Stimulated activated naive B cell treated with anti-CD40 and anti-IgM and Interleukin-4, amounts not matched to agents 10 μg/mL and 1 μg/mL and 100 μg/mL, for 72 hours (primary cell): Measurements from ENCODE around the gene PTPRD.
A peak's percentile ranks its signal among the peaks of the same experiment; 100 is the strongest.
"Not testable (repeated sequence)": the region's sequence is repeated elsewhere in the genome, so short reads cannot be mapped to it uniquely, and the experiment has no call there.

Source experiments
- ATAC-seq, 2 donors: fragments of 150-1000 bp; cut with Tn5 transposase; replicated peaks; 2 replicates each; pipeline ENCODE4 v1.10.0; 2021; ENCODE audit warnings: moderate library complexity in 1 of 2
- DNase-seq: peaks from one replicate; pipeline ENCODE4 v3.0.0; 2021
- H3K27ac Mint-ChIP-seq: one replicate; pipeline ENCODE4 v1.8.0; 2022; ENCODE audit warnings: mild to moderate bottlenecking, mixed read lengths
- H3K27me3 Mint-ChIP-seq, 2 donors: one replicate each; pipeline ENCODE4 v1.8.0; 2022; ENCODE audit warnings: mixed read lengths in 2 of 2
- H3K36me3 Mint-ChIP-seq, 2 donors: one replicate each; pipeline ENCODE4 v1.8.0; 2022; ENCODE audit warnings: mixed read lengths in 2 of 2, mild to moderate bottlenecking in 1 of 2
- H3K4me1 Mint-ChIP-seq, 2 donors: one replicate each; pipeline ENCODE4 v1.8.0; 2022; ENCODE audit warnings: mixed read lengths in 2 of 2, mild to moderate bottlenecking in 1 of 2
- H3K4me3 Mint-ChIP-seq, 2 donors: one replicate each; pipeline ENCODE4 v1.8.0; 2022; ENCODE audit warnings: mild to moderate bottlenecking in 2 of 2, mixed read lengths in 2 of 2, moderate library complexity in 1 of 2
- H3K9me3 Mint-ChIP-seq, 2 donors: one replicate each; pipeline ENCODE4 v1.8.0; 2022; ENCODE audit warnings: mixed read lengths in 2 of 2, mild to moderate bottlenecking in 1 of 2

Gene PTPRD

DNA sequence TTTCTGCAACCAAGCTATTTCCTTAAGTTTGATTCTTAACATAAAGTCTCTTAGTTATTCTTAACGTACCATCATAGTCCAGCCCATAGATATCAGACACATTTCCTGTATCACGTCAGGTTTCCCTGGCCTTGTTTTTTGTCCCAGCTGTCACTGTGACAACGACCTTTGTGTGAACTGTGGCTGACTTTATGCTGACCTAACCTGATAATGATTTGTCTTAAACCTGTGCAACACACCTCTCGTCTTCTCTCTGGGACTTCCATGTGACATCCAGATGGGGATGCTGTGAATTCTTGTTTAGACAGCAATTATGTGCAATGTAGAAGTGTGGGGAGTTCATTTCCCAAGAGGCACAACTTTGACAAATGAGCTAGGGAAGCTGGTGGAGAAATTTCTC, 662.8 kb downstream of the PTPRD start:
- no peak for DNase-seq
- Mint-ChIP-seq H3K27me3 (no peaks in the 10 kb centered on the region), H3K27ac (no peak overlapping the region), H3K4me1 (no peaks in the 10 kb centered on the region), H3K4me3 (no peak overlapping the region), H3K36me3 (no peaks in the 10 kb centered on the region), H3K9me3 (no peaks in the 10 kb centered on the region)
- no peak for ATAC-seq

GRCh38 chr9:9949368-9949767, 663.4 kb downstream of the PTPRD start:
- Mint-ChIP-seq H3K9me3 (no peaks in the 10 kb centered on the region), H3K4me3 (no peak overlapping the region), H3K36me3 (no peaks in the 10 kb centered on the region), H3K27ac (no peak overlapping the region), H3K4me1 (no peaks in the 10 kb centered on the region), H3K27me3 (no peaks in the 10 kb centered on the region)
- no peak for DNase-seq
- ATAC-seq, result no peak

GRCh38 chr9:9945966-9946365, 666.8 kb downstream of the PTPRD start:
- Mint-ChIP-seq H3K27me3 (no peaks in the 10 kb centered on the region), H3K4me3 (no peak overlapping the region), H3K4me1 (no peaks in the 10 kb centered on the region), H3K9me3 (no peaks in the 10 kb centered on the region), H3K27ac (no peak overlapping the region), H3K36me3 (no peaks in the 10 kb centered on the region)
- ATAC-seq (no peak), DNase-seq (no peak)

GRCh38 chr9:9942764-9943424, 669.9 kb downstream of the PTPRD start:
- Mint-ChIP-seq H3K27ac (no peak overlapping the region), H3K4me1 (no peaks in the 10 kb centered on the region), H3K36me3 (no peaks in the 10 kb centered on the region), H3K27me3 (no peaks in the 10 kb centered on the region), H3K9me3 (no peaks in the 10 kb centered on the region), H3K4me3 (no peak overlapping the region)
- ATAC-seq (peak; percentile 56 to 64), DNase-seq (peak; percentile 26)

DNA sequence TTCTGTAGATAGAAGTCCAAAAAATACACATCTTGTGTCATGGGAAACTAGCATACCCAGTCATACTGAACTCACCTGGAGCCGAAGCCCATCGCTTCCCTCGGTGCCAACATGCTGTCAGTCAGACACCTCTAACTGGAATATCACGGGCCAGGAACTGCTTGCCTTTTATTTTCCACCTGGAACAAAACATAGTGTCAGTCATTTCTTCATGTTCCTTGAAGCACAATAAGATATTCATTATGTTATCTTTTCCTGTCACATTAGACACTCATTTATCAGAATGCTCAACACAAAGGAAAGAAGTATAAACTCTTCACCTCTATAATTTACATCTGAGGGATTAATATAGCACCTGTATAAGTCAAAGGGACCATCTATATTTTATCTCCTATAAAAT, 674.4 kb downstream of the PTPRD start:
- H3K4me1 Mint-ChIP-seq, result no peaks in the 10 kb centered on the region
- DNase-seq (no peak), ATAC-seq (no peak)
- H3K27ac Mint-ChIP-seq, result no peak overlapping the region
- no peak overlapping the region for H3K4me3 Mint-ChIP-seq
- no peaks in the 10 kb centered on the region for H3K9me3 Mint-ChIP-seq
- no peaks in the 10 kb centered on the region for H3K36me3 Mint-ChIP-seq
- no peaks in the 10 kb centered on the region for H3K27me3 Mint-ChIP-seq

- H3K4me1 Mint-ChIP-seq, H3K9me3 Mint-ChIP-seq, H3K27me3 Mint-ChIP-seq, H3K27ac Mint-ChIP-seq, DNase-seq, H3K4me3 Mint-ChIP-seq, H3K36me3 Mint-ChIP-seq, ATAC-seq: not testable (repeated sequence)
Observed at GRCh38 chr9:9931464-9931863, 681.3 kb downstream of the PTPRD start.

DNA sequence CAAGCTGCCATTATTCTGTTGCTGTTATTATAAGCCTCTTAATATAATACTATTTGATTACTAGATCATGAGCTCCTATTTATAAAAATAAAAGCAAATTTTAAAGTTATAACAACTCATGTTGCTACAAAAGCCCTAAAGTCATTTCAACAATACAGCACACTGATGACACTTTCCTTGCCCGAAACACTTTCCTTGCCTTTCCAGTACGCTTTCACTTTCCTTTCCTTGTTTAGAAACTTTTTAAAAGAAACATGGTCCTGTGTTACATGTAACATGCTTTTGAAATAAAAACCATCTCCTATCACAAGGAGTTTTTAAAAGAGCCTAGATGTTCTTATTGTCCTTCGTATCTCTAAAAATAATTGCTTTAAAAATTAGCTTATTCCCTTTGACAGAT, 688.4 kb downstream of the PTPRD start:
- DNase-seq, result no peak
- H3K27me3 Mint-ChIP-seq, result no peaks in the 10 kb centered on the region
- ATAC-seq, result no peak

DNA sequence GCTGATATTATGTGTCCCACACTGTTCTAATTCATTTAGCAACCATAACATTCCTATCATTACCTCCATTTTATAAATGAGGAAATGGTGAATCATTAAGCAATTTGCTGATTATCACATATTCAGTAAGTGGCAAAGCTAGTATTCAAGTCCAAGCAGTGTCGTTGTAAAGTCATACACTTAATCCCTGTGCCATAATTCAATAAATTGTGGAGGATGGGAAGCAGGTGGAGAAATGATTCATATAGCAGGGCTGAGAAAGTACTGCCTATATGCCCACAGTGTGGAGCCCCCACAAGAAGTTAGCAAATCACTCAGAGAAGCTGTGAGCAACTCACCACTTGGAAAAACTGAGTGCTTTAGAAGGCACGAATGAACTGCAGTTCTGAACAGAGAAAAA, 691.0 kb downstream of the PTPRD start:
- Mint-ChIP-seq H3K36me3 (no peaks in the 10 kb centered on the region), H3K9me3 (no peaks in the 10 kb centered on the region), H3K4me1 (peaks cover 5 to 8% of the 10 kb centered on the region in 2 donors), H3K27me3 (no peaks in the 10 kb centered on the region), H3K27ac (no peak overlapping the region), H3K4me3 (no peak overlapping the region)
- ATAC-seq (no peak), DNase-seq (no peak)

More for the DNA sequence above, 688.4 kb downstream of the PTPRD start:
- H3K4me1 Mint-ChIP-seq, result peaks cover 5 to 8% of the 10 kb centered on the region in 2 donors
- H3K27ac Mint-ChIP-seq, result no peak overlapping the region
- H3K36me3 Mint-ChIP-seq, result no peaks in the 10 kb centered on the region
- peak overlapping the region in 1 of 2 donors; percentile 31 for H3K4me3 Mint-ChIP-seq
- no peaks in the 10 kb centered on the region for H3K9me3 Mint-ChIP-seq

DNA sequence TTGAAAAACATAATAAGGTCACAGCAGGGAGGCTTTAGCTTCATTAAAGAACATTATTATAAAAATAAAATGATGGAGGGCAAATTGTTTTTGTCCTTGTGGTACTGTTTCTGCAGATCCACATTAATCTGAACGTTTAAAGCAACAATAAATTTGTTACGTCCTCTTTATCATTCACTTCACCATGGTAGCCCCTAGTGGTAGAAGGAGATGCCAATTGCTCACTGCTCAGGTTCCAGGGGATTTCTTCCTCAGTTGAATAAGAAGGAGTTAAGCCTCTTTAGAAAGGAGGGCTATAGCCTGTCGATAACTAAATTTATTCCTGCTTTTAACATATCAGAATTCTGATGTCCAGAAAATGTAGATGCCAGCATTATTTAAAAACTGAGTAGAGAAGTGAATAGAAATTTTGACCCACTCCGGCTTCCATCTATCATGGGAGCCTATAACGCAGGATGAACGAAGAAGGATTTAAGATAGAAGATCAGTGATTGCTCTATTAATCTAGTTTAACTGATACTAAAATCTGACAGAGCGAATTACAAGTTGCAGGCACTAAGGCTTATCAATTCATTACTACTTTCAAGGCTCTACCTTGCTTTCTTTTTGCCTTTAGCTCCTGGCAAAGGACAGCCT, 692.3 kb downstream of the PTPRD start:
- DNase-seq, result no peak
- Mint-ChIP-seq H3K27ac (no peak overlapping the region), H3K36me3 (no peaks in the 10 kb centered on the region), H3K4me1 (peaks cover 5 to 8% of the 10 kb centered on the region in 2 donors), H3K4me3 (no peak overlapping the region), H3K27me3 (no peaks in the 10 kb centered on the region), H3K9me3 (peaks cover 0 to 5% of the 10 kb centered on the region in 2 donors)
- ATAC-seq, result no peak

GRCh38 chr9:9919174-9919775, 693.5 kb downstream of the PTPRD start:
- Mint-ChIP-seq H3K36me3 (peaks cover 0 to 6% of the 10 kb centered on the region in 2 donors), H3K4me3 (no peak overlapping the region), H3K4me1 (peaks cover 3 to 8% of the 10 kb centered on the region in 2 donors), H3K9me3 (peaks cover 11 to 12% of the 10 kb centered on the region in 2 donors), H3K27ac (no peak overlapping the region), H3K27me3 (no peaks in the 10 kb centered on the region)
- ATAC-seq (no peak), DNase-seq (no peak)

- H3K36me3 Mint-ChIP-seq, result peaks cover 0 to 6% of the 10 kb centered on the region in 2 donors
- H3K9me3 Mint-ChIP-seq, result peaks cover 11 to 12% of the 10 kb centered on the region in 2 donors
- no peaks in the 10 kb centered on the region for H3K27me3 Mint-ChIP-seq
- H3K4me3 Mint-ChIP-seq, result no peak overlapping the region
- H3K27ac Mint-ChIP-seq, result no peak overlapping the region
- ATAC-seq (no peak), DNase-seq (no peak)
- no peaks in the 10 kb centered on the region for H3K4me1 Mint-ChIP-seq
Observed at GRCh38 chr9:9917400-9917799, 695.4 kb downstream of the PTPRD start.

GRCh38 chr9:9914174-9914573, 698.6 kb downstream of the PTPRD start:
- DNase-seq (no peak), ATAC-seq (no peak)
- Mint-ChIP-seq H3K27ac (no peak overlapping the region), H3K27me3 (no peaks in the 10 kb centered on the region), H3K36me3 (peaks cover 0 to 6% of the 10 kb centered on the region in 2 donors), H3K9me3 (peaks cover 11 to 12% of the 10 kb centered on the region in 2 donors), H3K4me3 (no peak overlapping the region), H3K4me1 (no peaks in the 10 kb centered on the region)

DNA sequence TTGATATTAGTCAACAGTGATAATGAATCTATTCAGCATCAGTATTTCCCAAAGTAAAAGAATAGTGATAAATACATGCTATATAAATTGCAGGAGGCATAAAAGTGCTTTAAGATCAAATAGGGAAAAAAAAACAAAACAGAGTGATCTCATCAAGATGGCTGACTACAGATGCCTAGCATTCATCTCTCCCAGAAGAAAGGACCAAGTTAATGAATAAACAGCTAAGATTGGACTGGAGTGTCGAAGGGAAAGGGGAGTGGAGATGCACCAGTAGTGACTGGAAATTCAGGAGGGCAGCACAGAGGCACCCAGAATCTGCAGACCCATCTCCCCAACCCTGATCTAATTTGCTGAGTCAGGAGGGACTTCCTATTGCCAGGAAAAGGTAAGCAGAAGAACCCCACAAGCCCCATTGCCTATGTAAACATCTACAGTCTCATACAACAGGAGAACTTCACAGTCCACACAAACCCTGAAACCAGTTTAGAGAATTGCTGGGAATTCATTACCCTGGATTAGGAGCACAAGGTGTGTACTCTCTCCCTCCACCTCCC, 699.4 kb downstream of the PTPRD start:
- ATAC-seq (no peak), DNase-seq (no peak)
- H3K4me1 Mint-ChIP-seq, result no peaks in the 10 kb centered on the region
- peaks cover 11 to 12% of the 10 kb centered on the region in 2 donors for H3K9me3 Mint-ChIP-seq
- peaks cover 0 to 6% of the 10 kb centered on the region in 2 donors for H3K36me3 Mint-ChIP-seq
- H3K27ac Mint-ChIP-seq, result no peak overlapping the region
- H3K4me3 Mint-ChIP-seq, result no peak overlapping the region
- H3K27me3 Mint-ChIP-seq, result no peaks in the 10 kb centered on the region

- no peak overlapping the region for H3K4me3 Mint-ChIP-seq
- H3K9me3 Mint-ChIP-seq, result peaks cover 11 to 12% of the 10 kb centered on the region in 2 donors
- no peak overlapping the region for H3K27ac Mint-ChIP-seq
- no peaks in the 10 kb centered on the region for H3K4me1 Mint-ChIP-seq
- peaks cover 0 to 6% of the 10 kb centered on the region in 2 donors for H3K36me3 Mint-ChIP-seq
- ATAC-seq (no peak), DNase-seq (no peak)
- H3K27me3 Mint-ChIP-seq, result no peaks in the 10 kb centered on the region
Observed at GRCh38 chr9:9912459-9912858, 700.3 kb downstream of the PTPRD start.

DNA sequence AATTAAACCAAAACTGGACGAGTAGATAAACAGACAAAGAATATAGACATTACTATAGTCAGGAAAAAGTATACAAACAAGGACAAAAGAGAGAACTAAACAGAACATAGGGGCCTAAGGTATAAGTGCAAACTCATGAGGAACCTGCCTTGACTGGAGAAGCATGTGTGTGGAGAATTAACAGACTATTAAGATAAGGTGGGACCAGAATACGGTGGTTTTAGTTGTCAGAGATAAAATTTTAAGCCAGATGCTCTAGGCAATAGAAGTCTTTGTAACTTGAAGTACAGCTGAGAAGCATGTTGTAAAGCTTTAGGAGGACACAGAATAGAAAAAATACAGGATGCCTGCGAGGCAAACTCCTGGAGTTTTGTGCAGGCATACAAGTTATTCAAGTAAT, 707.1 kb downstream of the PTPRD start:
- Mint-ChIP-seq H3K9me3 (no peaks in the 10 kb centered on the region), H3K27ac (no peak overlapping the region), H3K4me3 (no peak overlapping the region), H3K36me3 (no peaks in the 10 kb centered on the region), H3K4me1 (peaks cover 6 to 26% of the 10 kb centered on the region in 2 donors), H3K27me3 (no peaks in the 10 kb centered on the region)
- ATAC-seq (no peak), DNase-seq (no peak)
